Adrenal gland (tissue), 5 donors: ENCODE data around the gene TELO2.

Experiments
- POLR2A ChIP-seq, 2 donors: fragments of 450-650 bp; IDR thresholded peaks; one replicate each; pipeline ENCODE4 v1.6.1; 2017; ENCODE audit warnings: antibody characterized with exemption in 2 of 2, mild to moderate bottlenecking in 2 of 2, moderate library complexity in 1 of 2
- TF ChIP-seq, protein P1 (sequence below), 6 experiments: fragments of 450-650 bp in 4 of 6; fragments of 200-600 bp in 2 of 6; sonication (generic) in 1 of 6; IDR thresholded peaks; 1 replicate in 5 of 6; 2 replicates in 1 of 6; pipeline versions ENCODE4 v1.5.1 to v1.8.0; 2016 to 2021; ENCODE audit warnings: antibody characterized with exemption in 6 of 6, mild to moderate bottlenecking in 2 of 6, moderate library complexity in 1 of 6
- donor health status: DM: no; HTN: no; CAD: no.

DNA sequence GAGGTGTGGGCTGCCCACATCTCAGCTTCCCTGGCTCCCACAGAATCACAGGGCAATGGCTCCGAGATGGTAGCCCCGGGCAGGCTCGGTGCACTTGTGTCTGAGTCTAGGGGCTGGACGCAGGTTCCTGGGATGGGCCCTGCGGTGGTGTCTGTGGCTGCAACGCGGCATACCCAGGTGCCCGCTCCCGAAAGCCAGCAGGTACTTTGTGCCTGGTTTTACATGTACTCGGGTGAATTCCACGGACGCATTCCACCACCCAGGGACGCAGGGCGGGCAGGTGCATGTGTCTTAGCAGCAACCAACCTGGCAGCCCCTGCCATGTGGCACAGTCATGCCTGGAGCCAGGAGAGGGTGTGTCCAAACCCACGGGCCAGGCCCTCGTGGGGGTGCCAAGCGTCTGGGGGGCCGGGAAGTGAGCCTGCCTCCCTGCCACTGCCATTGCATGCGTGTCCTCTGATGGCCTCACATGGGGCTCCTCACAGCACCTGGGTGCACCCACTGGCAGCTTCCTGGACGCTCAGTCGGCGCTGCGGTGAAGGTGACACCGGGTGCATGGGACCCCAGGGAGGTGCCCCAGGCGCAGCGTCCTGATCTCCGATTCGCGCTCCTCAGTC lies 35.9 kb downstream of the TELO2 start:
- TF ChIP-seq, protein P1, sequence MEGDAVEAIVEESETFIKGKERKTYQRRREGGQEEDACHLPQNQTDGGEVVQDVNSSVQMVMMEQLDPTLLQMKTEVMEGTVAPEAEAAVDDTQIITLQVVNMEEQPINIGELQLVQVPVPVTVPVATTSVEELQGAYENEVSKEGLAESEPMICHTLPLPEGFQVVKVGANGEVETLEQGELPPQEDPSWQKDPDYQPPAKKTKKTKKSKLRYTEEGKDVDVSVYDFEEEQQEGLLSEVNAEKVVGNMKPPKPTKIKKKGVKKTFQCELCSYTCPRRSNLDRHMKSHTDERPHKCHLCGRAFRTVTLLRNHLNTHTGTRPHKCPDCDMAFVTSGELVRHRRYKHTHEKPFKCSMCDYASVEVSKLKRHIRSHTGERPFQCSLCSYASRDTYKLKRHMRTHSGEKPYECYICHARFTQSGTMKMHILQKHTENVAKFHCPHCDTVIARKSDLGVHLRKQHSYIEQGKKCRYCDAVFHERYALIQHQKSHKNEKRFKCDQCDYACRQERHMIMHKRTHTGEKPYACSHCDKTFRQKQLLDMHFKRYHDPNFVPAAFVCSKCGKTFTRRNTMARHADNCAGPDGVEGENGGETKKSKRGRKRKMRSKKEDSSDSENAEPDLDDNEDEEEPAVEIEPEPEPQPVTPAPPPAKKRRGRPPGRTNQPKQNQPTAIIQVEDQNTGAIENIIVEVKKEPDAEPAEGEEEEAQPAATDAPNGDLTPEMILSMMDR (IDR thresholded peaks at IDR 0.05) = no peak
- TF ChIP-seq POLR2A (IDR thresholded peaks at IDR 0.05) = no peak
